HG02840 (cell line): ENCODE results near the gene CROCC.

Experiments used
- ATAC-seq: cut with Tn5 transposase; IDR thresholded peaks from one replicate; pipeline ENCODE4 v1.9.1; 2021; ENCODE audit warnings: mild to moderate bottlenecking, moderate library complexity, moderate number of reproducible peaks; ENCODE audit not compliant: unreplicated experiment, low FRiP score

The CROCC gene

GRCh38 chr1:17007121-17007520 lies 85.4 kb downstream of the CROCC start:
- ATAC-seq: no peak

DNA sequence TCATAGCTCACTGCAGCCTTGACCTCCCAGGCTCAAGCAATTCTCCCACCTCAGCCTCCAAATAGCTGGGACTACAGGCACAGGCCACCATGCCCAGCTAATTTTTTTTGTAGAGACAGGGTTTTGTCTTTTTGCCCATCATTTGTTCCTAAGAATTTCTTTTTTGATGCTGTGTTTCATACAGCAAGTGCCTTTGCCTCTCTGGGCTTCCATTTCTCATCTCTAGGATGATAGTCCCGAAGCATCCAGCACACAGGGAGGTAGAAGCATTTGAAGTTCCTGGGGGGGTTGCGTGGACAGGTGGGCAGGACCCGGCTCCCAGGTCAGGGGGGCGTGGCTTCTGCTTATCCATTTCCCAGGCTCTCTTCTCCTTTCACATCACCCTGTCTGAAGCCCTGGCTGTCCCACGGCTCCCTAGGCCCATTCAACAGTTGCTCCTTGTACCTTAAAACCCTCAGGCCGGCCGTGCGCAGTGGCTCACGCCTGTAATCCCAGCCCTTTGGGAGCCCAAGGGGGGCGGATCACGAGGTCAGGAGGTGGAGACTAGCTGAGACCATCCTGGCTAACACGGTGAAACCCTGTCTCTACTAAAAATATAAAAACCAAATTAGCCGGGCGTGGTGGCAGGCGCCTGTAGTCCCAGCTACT lies 86.6 kb downstream of the CROCC start:
- ATAC-seq: no peak

GRCh38 chr1:17009706-17010105 lies 88.0 kb downstream of the CROCC start:
- ATAC-seq: no peak

DNA sequence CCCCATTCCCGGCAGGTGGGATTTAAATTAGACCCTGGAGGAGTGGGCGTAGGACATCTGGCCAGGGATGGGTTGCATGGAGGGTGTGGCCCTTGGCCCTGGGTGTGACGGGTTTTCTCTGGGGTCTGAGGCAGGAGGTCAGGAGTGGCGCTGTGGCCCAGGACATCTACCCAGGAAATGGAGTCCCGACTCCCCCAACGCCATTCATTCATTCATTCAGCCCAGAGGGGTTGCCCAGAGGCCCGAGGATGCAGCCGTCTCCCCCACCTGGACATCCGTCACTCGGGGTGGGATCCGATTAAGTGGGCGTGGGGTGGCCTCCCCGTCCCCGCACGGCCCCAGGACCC lies 89.3 kb downstream of the CROCC start:
- peak; percentile 8 for ATAC-seq

DNA sequence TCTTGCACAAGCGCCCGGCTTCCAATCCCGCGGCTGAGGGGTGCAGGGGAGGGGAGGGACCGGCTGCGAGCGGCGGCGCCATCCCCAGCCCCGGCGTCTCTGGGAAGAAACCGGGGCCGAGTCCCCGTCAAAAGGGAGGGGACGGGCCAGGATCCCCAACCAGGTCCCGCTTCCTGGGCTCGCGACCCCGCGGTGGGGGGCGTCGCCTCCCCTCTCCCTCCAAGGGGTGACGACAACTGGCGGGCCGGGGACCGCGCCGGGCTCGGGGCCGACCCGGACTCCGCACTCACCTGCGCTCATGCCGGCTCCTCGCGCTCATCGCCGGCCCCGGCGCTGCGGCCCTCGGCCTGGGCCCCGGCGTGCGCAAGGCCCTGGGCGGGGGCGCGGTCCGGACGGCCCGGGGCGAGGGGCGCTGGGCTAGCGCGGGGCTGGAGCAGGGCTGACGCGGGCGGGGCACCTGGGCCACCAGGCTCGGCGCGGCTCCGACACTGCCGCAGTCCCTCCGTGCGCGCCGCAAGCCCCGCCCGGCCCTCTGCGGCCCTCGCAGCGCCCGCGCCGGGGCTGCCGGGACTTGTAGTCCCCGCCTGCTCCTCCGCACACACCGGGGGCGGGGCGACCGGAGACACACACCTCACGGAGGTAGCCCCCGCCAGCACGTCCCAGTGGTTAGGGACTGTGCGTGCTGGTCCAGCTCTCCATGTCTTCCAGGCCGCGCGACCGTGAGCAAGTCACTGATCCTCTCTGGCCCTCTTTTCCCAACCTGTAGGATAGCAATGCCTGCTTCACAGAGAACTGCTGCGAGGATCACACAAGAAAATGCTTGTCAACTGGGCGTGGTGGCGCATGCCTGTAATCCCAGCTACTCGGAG lies 89.9 kb downstream of the CROCC start, which contains the start of gene ATP13A2:
ATP13A2 (minus strand) TSS at position 490 of the 869 bp plus-strand sequence; CDS start at position 300, 190 bp downstream.
- ATAC-seq: peak; percentile 81

DNA sequence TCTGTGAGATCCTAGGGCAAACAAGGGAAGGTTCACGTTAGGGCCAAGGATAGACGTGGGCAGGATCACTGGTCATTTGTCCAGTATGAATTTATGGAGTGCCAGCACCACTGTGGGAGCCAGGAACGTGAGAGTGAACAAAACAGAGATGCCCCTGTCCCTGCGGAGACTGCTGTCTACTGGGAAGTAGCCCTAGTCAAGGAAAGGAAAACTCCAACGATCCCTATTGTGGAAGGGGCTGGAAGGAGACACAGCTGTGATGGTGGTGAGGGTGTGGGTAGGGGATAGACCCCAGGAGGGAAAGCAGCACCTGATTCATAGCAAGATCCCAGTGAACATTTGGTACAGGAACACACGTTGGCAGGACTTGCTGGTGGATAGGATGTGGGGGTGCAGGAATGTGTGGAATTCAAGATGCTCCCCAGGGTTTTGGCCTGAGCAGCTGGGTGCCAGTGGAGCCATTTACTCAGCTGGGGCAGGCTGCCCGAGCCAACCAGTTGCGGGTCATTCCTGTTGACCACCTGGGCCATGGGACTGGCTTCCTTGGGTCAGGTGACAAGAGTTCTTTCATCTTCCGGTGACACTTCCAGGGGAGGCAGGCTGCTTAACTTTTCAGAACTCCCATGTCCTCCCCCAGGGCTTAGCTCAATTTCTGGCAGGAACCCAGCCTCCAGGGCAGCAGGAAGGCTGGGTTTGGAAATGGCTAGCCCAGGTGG lies 91.2 kb downstream of the CROCC start:
- ATAC-seq: no peak

GRCh38 chr1:17013491-17014320 lies 92.0 kb downstream of the CROCC start:
- no peak for ATAC-seq

- ATAC-seq: no peak
Measured at GRCh38 chr1:17014671-17015567, 93.2 kb downstream of the CROCC start.

GRCh38 chr1:17016317-17016661 lies 94.6 kb downstream of the CROCC start:
- ATAC-seq: no peak

DNA sequence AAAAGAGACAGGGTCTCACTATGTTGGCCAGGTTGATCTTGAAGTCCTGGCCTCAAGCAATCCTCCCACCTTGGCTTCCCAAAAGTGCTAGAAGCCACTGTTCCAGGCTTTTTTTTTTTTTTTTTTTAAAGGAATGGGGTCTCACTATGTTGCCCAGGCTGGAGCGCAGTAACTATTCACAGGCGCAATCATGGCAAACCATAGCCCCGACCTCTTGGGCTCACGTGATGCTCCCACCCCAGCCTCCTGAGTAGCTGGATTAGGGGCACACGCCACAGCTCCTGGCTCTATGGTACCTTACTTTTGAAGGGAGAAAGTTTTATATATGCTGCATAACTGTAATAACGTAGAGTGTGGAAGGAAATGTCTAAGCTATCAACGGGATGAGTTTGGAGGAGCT lies 95.7 kb downstream of the CROCC start:
- no peak for ATAC-seq

DNA sequence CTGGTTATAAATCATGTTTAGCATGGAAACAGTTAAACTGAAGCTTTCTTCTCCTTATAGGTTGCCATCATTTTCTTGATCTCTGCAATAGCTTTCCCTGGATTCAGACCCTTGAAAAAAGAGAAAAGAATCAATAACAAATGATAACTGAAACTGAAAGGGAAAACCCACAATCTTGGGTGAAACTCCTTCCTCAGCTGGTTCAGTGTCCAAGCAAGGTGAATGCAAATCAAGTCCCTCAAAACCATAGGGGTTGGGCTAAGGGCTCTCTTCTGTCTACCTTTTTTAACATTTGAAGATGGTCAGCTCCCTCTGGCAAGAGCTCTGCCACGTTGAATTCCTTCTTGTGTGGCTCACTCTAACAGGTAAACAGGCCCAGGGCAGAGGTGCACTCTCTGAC lies 97.1 kb downstream of the CROCC start:
- no peak for ATAC-seq

DNA sequence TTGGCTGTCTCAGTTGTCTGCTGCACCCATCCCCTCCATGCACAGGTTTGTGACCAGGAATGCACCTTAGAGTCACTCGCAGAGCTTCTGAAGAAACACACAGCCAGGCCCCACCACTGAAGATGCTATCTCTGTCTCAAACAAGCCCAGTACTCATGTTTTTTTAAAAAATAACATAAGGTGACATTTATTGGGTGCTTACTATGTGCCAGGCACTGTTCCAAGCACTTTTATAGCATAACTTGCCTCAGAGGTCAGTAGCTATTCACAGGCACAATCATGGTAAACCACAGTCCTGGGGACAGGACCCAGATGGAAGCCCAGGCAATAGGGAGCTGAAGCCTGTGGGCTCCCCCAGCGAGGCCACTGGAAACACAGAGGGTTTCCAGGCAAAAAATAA lies 98.8 kb downstream of the CROCC start:
- no peak for ATAC-seq

DNA sequence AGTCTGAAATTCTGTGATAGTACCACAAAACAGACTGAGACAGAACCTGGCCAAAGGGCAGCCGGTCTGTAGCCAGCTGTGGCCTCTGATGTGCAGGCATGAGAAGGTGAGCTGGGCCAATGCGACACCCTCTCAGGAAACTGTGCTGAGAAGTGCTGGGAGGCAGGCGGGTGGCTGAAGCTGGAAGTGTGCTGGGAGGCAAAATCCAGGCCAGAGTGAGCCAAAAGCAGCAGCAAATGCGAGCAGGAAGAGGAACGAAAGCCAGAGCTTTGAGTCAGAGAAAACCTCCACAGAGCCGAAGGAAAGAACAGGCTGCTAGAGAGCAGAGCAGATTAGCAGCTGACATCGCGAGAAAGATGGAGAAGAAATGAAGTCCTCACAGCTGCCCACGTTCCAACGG lies 100.2 kb downstream of the CROCC start:
- ATAC-seq: no peak
